HG02885 (cell line): Measurements from ENCODE around the gene TATDN3.
A peak's percentile ranks its signal among the peaks of the same experiment; 100 is the strongest.
"Not testable (repeated sequence)": the region's sequence is repeated elsewhere in the genome, so short reads cannot be mapped to it uniquely, and the experiment has no call there.

Experiments
- ATAC-seq: cut with Tn5 transposase; IDR thresholded peaks from one replicate; pipeline ENCODE4 v1.9.1; 2021; ENCODE audit warnings: mild to moderate bottlenecking; ENCODE audit not compliant: unreplicated experiment, poor library complexity

TATDN3 gene

DNA sequence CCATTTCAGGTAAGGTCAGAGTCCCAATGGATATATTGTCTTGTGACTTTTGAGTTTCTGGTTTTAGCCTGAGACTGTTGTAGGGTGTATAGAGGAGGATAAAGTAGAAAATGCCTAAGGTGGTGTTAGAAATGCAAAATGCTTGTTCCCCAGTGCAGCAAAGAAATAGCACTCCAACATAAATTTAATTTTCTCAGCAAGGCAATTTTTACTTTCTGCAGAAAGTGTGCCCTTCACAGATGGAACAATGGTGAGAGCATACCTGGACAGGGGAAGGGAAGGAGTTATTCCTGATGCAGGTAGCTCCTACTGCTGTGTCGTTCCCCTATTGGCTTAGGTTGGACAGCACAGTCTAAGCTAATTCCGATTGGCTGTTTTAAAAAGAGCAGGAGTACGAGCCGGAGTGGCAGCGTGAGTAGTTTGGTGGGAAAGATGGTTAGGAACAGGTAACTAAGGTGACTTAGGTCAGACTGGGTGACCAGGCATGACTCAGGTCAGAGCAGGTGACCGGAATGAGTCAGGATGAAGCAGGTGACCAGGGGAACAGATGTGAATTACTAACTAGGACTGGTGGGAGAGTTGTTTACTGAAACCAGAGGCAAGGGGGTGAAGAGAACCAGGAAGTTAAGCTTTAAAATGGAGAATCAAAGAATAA lies 34.2 kb downstream of the TATDN3 start:
- ATAC-seq = no peak

DNA sequence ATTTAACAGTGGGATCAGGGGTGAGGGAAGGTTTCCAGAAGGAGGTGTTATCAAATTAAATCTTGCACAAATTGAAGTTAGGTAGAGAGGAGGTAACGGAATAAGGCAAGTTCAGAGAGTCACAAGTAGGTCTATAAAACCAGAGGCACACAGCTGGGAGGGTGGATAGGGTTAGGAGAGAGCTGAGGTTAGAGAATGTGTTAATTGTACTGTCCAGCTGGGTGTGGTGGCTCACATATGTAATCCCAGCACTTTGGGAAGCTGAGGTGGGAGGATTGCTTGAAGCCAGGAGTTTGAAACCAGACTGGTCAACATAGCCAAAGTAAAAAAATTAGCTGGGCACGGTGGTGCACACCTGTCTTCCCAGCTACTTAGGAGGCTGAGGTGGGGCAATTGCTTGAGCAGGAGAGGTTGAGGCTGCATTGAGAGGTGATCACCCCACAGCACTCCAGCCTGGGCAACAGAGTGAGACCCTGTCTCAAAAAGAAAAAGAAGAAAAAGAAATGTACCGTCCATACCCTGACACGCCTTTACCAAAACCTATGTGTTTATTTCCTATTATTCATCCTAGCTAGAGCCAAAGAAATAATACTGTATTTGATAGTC lies 35.6 kb downstream of the TATDN3 start:
- ATAC-seq = no peak

DNA sequence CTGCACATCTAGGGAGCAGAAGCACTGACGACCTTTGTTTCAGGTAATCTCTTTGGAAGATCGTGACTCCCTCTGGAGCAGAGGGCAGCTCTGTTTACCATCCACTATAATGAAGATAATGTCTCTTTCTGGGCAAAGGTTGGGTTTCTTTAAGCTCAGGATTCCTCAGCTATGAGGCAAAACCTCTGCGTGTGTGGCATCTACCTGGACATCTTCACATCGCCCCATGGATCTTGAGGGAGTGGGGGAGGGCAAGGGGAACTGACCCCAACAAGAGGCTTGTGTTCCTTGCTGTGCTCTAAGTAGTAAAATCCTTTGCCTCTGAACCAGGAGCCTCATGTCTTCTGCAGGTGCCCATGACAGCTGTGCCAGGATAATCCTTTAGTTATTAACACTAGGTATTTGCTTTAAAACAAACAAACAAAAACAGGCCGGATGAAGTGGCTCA lies 36.2 kb downstream of the TATDN3 start:
- no peak for ATAC-seq

DNA sequence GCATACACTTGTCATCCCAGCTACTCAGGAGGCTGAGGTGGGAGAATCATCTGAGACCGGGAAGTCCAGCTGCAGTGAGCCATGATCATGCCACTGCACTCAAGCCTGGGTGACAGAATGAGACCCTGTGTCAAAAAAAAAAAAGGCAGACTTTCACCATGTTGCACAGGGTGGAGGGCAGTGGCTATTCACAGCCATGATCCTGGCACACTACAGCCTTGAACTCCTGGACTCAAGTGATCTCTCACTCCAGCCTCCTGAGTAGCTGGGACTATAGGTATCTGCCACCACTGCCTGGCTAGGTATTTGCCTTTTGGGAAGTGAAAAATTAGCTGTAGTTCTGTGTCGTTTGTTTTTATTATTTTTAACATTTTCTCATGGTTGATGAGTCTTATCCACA lies 36.7 kb downstream of the TATDN3 start:
- ATAC-seq = no peak

DNA sequence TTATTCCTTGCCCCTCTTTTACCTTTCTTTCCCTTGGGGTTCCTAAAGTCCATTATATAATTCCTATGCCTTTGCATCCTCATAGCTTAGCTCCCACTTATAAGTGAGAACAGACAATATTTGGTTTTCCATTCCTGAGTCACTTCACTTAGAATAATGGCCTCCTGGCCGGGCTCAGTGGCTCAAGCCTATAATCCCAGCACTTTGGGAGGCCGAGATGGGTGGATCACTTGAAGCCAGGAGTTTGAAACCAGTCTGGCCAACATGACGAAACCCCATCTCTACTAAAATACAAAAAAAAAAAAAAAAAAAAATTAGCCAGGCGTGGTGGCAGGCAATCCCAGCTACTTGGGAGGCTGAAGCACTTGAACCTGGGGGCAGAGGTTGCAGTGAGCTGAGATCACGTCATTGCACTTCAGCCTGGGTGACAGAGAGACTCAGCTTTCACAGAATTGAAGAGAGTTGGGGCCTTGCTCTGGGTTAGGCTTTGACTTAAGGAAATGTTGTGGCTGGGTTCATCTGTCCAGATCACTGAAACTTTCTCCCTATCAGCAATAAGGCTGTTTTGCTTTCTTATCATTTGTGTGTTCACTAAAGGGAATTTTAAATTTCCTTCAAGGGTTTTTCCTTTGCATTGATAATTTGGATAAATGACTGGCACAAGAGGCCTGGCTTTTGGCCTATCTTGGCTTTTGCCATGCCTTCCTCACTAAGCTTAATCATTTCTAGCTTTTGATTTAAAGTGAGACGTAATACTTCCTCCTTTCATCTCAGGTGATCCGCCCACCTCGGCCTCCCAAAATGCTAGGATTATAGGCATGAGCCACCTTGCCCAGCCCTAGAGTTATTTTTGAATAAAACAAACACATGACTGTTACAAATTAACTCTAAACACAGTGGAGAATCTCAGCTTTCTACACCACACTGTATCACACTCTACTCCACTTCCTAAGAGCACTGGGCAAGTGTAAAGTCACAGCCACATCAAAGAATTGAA lies 41.8 kb downstream of the TATDN3 start:
- peak; percentile 74 for ATAC-seq

DNA sequence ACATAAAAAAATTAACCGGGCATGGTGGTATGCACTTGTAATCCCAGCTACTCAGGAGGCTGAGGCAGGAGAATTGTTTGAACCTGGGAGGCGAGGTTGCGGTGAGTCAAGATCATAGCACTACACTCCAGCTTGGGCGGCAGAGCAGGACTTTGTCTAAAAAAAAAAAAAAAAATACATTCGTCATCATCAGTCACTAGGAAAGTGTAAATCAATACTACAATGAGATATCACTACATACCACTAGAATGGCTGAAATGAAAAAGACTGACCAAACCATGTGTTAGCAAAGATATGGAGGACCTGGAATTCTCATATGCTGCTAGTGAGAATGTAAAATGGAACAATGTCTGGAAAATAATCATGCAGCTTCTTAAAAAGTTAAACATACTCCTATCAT lies 46.5 kb downstream of the TATDN3 start:
- ATAC-seq = no peak

DNA sequence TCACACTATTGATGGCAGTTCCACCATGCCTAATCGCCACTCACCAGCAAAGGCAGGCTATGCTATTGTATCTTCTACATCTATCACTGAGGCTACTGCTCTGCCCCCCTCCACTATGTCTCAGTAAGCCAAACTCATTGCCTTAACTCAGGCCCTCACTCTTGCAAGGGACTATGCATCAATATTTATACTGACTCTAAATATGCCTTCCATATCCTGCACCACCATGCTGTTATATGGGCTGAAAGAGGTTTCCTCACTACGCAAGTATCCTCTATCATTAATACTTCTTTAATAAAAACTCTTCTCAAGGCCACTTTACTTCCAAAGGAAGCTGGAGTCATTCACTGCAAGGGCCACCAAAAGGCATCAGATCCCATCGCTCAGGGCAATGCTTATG lies 52.8 kb downstream of the TATDN3 start:
- not testable (repeated sequence) for ATAC-seq

DNA sequence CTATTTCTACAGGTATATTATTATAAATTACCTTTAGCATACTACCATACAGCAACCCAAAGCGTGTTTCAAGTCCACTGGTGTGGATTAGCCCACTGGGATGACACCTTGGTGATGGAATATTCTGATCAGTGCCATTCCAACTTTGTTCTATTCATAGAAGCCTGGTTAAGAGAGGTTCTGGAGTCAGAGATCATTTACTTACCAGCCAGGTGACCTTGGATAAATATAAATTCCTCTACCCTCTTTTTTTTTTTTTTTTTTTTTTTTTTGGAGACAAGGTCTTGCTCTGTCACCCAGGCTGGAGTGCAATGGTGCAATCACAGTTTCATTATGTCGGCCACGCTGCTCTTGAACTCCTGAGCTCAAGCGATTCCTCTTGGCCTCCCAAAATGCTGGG lies 55.9 kb downstream of the TATDN3 start, which contains the start of gene SPATA45:
Gene SPATA45 (minus strand): TSS at position 101 of the 400 bp plus-strand sequence. CDS start 11,500 bp downstream, outside the sequence.
- no peak for ATAC-seq

DNA sequence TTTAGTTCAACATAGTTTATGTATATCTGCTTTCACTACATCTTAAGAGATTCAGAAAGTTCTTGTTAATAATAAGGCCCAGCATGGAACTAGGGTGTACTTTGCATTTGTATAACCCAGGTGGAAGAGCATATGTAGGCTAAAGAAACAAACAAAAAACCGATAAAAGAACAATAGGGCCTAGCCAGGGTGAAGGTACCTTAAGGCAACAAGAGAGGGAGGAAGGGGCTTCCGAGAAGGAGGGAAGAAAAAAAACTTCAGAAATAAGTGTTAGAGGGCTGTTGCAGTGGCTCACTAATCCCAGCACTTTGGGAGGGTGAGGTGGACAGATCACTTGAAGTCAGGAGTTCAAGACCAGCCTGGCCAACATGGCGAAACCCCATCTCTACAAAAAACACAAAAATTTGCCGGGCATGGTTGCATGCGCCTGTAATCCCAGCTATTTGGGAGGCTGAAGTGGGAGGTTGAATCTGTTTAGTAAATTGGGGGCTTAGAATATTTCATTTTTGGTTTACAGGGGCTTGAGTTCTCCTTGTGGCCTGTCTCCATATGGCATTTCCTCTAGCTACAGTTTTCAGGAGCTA lies 60.5 kb downstream of the TATDN3 start:
- ATAC-seq = no peak

DNA sequence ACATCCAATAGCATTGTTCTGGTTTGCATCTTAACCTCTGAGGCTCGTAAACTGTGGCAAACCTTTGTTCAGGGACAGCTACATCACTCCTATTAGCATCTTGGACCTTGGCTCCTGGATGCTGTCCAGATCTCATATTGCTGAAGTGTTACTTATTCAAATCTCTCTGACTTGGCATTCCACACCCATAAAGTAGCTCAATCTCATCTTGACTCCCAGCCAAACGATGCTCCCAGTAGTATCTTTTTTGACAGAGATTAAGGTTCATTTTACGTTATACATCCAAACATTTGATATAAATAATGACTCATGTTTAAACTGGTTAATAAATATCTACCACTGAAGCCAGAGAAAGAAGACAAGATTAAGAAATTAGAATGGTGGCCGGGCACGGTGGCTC lies 62.0 kb downstream of the TATDN3 start:
- ATAC-seq = no peak

DNA sequence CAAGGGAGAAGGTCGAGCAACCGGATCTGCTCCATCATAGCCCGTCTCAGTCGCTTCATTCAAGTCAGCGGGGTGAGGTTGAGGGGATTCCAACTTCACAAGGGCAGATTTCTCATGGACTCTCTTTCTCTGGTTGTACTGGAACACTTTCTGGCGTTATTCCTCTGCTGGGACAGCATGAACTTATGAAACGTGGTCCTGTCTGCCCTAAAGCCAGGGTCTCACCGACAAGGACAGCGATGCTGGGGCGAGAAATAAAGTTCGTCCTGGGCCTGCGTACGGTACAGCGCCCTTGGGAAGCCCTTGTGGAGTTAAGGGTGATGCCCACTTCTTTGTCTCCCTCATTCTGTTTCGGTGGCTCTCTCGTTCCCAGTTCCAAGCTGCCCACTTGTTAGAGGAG lies 65.1 kb downstream of the TATDN3 start:
- ATAC-seq = no peak

DNA sequence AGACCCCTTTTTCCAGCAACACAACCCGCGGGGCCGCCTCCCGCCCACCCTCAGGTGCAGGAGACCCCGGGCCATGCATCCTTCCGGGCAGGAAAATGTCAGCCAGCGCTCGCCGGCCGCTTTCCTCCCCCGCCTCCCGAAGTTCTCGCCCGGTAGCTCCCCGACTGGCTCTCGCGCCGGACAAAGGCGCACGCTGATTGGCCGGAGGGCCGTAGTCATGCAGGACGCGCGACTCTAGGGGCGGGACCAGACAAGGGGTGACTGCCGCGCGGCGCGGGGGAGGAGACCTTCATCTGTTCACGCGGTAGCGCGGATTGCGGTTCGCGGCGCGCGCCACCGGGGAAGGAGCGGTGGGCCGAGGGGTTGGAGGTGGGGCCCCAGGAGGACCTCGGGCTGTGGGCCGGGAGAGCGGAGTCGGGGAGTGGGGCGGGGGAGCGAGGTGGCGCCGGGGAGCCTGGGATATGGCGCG lies 66.3 kb downstream of the TATDN3 start, which contains the start of gene FLVCR1:
Gene FLVCR1 (plus strand): TSS at position 284 of the 469 bp plus-strand sequence. CDS start 178 bp downstream, at position 462.
- peak; percentile 98 for ATAC-seq

DNA sequence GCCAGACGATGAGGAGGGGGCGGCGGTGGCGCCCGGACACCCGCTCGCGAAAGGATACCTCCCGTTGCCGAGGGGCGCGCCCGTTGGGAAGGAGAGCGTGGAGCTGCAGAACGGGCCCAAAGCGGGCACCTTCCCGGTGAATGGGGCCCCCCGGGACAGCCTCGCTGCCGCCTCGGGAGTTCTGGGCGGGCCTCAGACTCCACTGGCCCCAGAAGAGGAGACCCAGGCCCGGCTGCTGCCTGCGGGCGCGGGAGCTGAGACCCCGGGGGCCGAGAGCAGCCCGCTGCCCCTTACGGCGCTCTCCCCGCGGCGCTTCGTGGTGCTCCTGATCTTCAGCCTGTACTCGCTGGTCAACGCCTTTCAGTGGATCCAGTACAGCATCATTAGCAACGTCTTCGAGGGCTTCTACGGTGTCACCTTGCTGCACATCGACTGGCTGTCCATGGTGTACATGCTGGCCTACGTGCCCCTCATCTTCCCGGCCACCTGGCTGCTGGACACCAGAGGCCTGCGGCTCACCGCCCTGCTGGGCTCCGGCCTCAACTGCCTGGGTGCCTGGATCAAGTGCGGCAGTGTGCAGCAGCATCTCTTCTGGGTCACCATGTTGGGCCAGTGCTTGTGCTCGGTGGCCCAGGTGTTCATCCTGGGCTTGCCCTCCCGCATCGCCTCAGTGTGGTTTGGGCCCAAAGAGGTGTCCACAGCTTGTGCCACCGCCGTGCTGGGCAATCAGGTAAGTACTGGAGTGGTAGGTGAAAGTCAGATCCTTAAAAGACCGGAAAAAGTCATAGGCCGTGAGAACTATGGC lies 67.0 kb downstream of the TATDN3 start:
- ATAC-seq = peak; percentile 18

DNA sequence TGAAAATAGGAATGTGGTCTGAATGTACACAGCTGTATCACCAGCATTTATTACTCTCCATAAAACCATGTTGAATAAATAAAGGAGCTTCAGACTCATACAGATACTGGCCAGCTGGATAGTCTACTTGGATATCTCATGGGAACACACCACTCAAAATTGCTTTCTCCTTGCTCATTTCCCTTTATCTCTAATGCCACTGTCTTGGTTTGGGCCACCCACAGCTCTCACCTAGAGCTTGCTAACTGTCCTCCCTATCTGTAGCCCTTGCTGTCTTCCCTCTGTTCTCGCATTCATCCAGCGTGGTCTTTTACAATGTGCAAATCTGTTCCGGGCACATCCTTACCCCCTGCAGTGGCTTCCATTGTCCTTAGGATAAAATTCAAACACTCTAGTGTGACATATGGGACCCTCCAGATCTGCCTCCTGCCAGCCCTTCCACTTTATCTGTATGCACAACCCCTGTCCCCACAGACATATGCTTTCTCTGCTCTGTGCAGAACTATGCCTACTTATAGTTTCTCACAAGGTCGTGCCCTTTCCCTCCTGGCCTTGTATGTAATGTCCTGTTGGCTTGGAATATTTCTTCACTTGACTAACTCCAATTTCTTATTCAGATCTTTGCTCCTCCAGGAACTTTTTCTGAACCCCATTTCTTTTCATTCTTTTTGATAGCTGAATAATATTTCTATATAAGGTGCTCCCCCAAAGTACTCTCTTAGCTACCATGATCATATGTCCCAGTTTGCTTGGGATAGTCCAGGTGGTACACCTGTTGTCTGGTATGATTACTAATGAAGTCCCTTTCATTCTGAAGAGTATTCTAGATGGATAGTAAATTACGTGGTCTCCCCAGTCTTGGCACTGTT lies 69.3 kb downstream of the TATDN3 start:
- no peak for ATAC-seq

DNA sequence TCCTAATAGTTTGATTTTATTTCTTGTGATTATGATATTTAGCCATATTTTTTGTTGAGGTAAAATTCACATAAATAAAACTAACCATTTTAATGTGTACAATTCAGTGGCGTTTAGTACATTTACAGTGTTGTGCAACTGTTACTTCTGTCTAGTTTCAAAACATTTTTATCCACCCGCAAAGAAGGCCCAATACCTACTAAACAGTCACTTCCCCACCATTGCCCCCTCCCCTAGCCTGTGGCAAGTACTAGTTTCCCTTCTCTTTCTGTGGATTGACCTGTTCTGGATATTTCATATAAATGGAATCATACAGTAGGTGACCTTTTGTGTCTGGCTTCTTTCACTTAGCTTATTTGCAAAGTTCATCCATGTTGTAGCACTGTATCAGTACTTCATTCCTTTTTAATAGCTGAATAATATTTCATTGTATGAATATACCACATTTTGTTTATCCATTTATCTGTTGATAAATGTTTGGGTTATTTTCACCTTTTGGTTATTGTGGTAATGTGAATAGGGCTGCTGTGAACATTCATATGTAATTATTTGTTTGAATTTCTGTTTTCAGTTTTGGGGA lies 70.5 kb downstream of the TATDN3 start:
- no peak for ATAC-seq

DNA sequence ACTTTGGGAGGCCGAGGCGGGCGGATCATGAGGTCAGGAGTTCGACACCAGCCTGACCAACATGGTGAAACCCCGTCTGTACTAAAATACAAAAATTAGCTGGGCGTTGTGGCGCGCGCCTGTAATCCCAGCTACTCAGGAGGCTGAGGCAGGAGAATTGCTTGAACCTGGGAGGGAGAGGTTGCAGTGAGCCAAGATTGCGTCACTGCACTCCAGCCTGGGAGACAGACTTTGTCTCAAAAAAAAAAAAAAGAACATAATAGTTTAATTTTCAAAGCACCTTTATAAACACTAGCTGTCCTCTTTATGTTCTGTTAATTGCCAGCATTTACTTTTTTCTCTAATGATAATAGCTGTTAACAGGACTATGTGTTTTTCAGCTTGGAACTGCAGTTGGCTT lies 71.7 kb downstream of the TATDN3 start:
- not testable (repeated sequence) for ATAC-seq

DNA sequence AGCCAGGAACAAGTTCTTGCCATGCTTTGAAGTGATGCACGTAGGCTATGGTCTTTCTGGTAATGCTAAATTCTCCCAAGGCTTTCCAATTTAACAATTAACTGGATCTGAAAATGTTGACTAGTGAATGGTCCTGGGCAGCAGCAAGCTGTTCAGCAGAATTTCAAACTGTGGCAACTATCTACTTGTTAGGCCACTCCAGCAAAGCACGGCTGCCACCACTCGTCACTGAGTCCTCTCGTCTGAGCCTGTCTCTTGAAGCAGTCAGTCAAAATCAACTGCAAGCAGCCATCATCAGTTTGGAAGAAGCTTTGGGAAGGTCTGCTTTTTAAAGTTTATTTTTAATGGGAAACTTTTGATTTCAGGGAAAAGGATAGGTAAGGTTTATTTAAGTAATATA lies 72.5 kb downstream of the TATDN3 start:
- ATAC-seq = no peak
